ENCODE data around the gene CDH8.
"Not testable (repeated sequence)": the region's sequence is repeated elsewhere in the genome, so short reads cannot be mapped to it uniquely, and the experiment has no call there.

CDH8 gene

GRCh38 chr16:61763013-61763412 lies 273.2 kb downstream of the CDH8 start:
- DNase-seq, result no peak

- no peak for DNase-seq
Observed at GRCh38 chr16:61730997-61731396, 305.2 kb downstream of the CDH8 start.

- DNase-seq, result no peak
Observed at GRCh38 chr16:61726701-61727100, 309.5 kb downstream of the CDH8 start.

GRCh38 chr16:61726125-61726524 lies 310.1 kb downstream of the CDH8 start:
- DNase-seq, result no peak

GRCh38 chr16:61721544-61721943 lies 314.7 kb downstream of the CDH8 start:
- no peak for DNase-seq

- no peak for DNase-seq
Observed at GRCh38 chr16:61715393-61715792, 320.8 kb downstream of the CDH8 start.

- no peak for DNase-seq
Observed at GRCh38 chr16:61713787-61714186, 322.5 kb downstream of the CDH8 start.

- not testable (repeated sequence) for DNase-seq
Observed at GRCh38 chr16:61699640-61700039, 336.6 kb downstream of the CDH8 start.

- DNase-seq, result no peak
Observed at GRCh38 chr16:61684541-61684940, 351.7 kb downstream of the CDH8 start.

- DNase-seq, result no peak
Observed at GRCh38 chr16:61681673-61682072, 354.6 kb downstream of the CDH8 start.

- no peak for DNase-seq
Observed at GRCh38 chr16:61681124-61681523, 355.1 kb downstream of the CDH8 start.

- no peak for DNase-seq
Observed at GRCh38 chr16:61678182-61678581, 358.1 kb downstream of the CDH8 start.

- DNase-seq, result no peak
Observed at GRCh38 chr16:61677776-61678175, 358.5 kb downstream of the CDH8 start.

GRCh38 chr16:61676740-61677139 lies 359.5 kb downstream of the CDH8 start:
- DNase-seq, result no peak

- no peak for DNase-seq
Observed at GRCh38 chr16:61671161-61671560, 365.1 kb downstream of the CDH8 start.

- no peak for DNase-seq
Observed at GRCh38 chr16:61665512-61665911, 370.7 kb downstream of the CDH8 start.

- no peak for DNase-seq
Observed at GRCh38 chr16:61659936-61660335, 376.3 kb downstream of the CDH8 start.

GRCh38 chr16:61654962-61655361 lies 381.3 kb downstream of the CDH8 start:
- DNase-seq, result no peak

- no peak for DNase-seq
Observed at GRCh38 chr16:61653544-61653943, 382.7 kb downstream of the CDH8 start.

GRCh38 chr16:61645561-61645960 lies 390.7 kb downstream of the CDH8 start:
- no peak for DNase-seq

GRCh38 chr16:61644736-61645135 lies 391.5 kb downstream of the CDH8 start:
- DNase-seq, result no peak

GRCh38 chr16:61617219-61617783 lies 418.9 kb downstream of the CDH8 start:
- DNase-seq, result no peak

GRCh38 chr16:61616088-61616487 lies 420.1 kb downstream of the CDH8 start:
- no peak for DNase-seq

GRCh38 chr16:61611847-61612491 lies 424.3 kb downstream of the CDH8 start:
- DNase-seq, result no peak

- DNase-seq, result no peak
Observed at GRCh38 chr16:61606581-61606980, 429.7 kb downstream of the CDH8 start.
